GM18909 (cell line): ENCODE data around the gene VPS26C.

ENCODE experiments used
- ATAC-seq: cut with Tn5 transposase; IDR thresholded peaks from one replicate; pipeline ENCODE4 v1.9.1; 2021; ENCODE audit warnings: mild to moderate bottlenecking; ENCODE audit not compliant: unreplicated experiment, poor library complexity

The VPS26C gene

DNA sequence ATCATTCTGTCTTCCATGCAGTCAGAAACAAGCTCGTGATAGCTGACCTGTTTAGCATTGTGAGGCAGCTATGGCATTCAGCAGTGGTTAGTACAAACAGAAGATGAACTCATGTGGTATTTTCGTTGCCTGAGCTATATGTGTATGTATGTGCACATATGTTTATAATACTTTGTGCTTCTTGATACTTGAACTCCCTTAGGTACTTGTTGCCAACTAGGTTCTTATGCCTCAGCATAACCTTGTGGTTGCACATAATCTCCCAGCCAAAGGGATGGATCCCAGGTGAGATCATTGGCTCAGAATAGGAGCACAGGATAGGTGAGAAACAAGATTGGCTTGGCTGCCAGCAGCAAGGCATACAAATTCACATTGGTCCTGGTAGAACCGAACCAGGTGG lies 86.1 kb downstream of the VPS26C start:
- ATAC-seq = no peak

DNA sequence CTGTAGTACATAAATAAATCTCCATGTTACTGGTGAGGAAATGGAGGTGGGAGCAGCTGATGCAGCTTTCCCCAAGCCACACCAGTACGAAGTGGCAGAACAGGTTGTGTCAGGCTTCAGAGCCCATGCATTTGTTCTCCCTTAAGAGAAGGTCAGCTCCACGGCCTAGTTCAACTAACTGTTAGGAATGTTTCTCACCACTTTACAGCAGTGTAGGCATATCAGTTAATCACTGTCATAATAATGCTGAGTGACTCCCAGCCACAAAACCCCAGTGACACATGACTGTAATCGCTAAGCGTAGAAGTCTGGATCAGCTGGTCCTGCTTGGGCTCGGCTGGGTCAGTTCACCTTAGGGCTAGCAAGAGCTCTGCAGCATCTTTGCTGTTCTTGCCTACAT lies 90.4 kb downstream of the VPS26C start:
- ATAC-seq = no peak
